Loucy (cell line): Measurements from ENCODE around the gene GGPS1.
"Not testable (repeated sequence)": the region's sequence is repeated elsewhere in the genome, so short reads cannot be mapped to it uniquely, and the experiment has no call there.

ENCODE experiments used
- EZH2phosphoT487 ChIP-seq: fragments of 200-600 bp; IDR thresholded peaks from 2 replicates; pipeline ENCODE4 v1.6.1; 2018; ENCODE audit warnings: antibody characterized with exemption, mild to moderate bottlenecking, moderate library complexity, borderline replicate concordance
- TF ChIP-seq, protein P1 (sequence below): fragments of 200-600 bp; sonication (generic); conservative IDR thresholded peaks from 2 replicates; pipeline ENCODE4 v1.5.1; 2014; ENCODE audit warnings: mild to moderate bottlenecking, antibody characterized with exemption, low read length

DNA sequence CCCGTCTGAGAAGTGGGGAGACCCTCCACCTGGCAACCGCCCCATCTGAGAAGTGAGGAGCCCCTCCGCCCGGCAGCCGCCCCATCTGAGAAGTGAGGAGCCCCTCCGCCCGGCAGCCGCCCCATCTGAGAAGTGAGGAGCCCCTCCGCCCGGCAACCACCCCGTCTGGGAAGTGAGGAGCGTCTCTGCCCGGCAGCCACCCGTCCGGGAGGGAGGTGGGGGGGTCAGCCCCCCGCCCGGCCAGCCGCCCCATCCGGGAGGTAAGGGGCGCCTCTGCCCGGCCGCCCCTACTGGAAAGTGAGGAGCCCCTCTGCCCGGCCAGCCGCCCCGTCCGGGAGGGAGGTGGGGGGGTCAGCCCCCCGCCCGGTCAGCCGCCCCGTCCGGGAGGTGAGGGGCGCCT is 19.2 kb upstream of the GGPS1 start:
- TF ChIP-seq, protein P1, sequence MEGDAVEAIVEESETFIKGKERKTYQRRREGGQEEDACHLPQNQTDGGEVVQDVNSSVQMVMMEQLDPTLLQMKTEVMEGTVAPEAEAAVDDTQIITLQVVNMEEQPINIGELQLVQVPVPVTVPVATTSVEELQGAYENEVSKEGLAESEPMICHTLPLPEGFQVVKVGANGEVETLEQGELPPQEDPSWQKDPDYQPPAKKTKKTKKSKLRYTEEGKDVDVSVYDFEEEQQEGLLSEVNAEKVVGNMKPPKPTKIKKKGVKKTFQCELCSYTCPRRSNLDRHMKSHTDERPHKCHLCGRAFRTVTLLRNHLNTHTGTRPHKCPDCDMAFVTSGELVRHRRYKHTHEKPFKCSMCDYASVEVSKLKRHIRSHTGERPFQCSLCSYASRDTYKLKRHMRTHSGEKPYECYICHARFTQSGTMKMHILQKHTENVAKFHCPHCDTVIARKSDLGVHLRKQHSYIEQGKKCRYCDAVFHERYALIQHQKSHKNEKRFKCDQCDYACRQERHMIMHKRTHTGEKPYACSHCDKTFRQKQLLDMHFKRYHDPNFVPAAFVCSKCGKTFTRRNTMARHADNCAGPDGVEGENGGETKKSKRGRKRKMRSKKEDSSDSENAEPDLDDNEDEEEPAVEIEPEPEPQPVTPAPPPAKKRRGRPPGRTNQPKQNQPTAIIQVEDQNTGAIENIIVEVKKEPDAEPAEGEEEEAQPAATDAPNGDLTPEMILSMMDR = not testable (repeated sequence)
- TF ChIP-seq EZH2phosphoT487 = not testable (repeated sequence)
